ENCODE results near the gene RDH8.

RDH8 gene

DNA sequence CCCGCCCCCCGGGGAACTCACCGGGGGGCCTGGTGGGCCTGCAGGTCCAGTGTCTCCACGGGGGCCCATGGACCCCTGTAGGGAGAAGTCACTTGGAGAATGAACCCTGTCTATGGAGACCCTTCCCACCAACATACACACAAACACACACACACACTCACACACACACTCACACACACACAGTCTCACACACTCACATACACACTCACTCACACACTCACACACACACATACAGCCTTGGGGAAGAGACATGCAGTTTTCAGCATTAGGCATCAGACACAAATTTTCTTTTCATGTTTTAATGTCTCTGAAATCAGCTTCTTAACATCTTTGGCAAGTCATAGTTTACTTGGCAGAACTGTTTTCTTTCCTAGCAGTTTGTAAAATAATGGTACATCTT lies 46.0 kb upstream of the RDH8 start:
- no peak for ATAC-seq
- TF ChIP-seq TOX (CRISPR knock-in tag; IDR thresholded peaks at IDR 0.05; ENCODE audit: borderline replicate concordance) (no peak), ZNF70 (CRISPR knock-in tag; IDR thresholded peaks at IDR 0.05) (no peak)

DNA sequence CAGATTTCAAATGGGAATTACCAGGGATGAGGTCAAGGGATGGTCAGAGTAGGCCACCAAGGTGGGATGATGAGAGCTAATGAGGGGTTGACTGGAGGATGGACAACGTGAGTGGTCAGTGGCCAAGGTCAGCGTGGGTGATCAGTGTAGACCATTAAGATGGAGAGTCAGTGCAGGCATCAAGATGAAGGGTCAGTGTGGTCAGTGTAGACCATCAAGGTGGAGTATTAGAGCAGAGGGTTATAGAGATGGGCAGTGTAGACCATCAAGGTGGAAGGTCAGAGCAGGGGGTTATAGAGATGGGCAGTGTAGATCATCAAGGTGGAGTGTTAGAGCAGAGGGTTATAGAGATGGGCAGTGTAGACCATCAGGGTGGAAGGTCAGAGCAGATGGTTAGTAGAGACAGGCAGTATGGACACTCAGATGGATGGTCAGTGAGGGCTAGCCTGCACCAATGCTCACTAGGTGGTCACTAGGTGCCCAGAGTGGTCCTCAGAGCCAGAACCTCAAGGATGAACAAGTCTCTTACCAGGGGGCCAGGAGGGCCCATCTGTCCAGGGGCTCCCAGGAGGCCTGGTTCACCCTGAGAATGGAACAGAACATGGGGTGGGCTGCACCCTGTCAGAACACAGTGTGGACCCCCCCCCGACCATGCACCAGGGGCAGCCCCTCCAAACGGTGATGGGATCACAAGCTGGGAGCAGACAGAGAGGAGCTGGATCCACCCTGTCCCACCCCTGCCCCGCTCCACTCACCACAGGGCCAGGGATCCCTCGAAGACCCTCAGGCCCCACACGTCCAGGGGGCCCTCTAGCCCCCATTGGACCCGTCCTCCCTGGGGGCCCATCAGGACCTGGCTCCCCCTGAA lies 44.2 kb upstream of the RDH8 start:
- ATAC-seq, result no peak
- TF ChIP-seq, protein P1, sequence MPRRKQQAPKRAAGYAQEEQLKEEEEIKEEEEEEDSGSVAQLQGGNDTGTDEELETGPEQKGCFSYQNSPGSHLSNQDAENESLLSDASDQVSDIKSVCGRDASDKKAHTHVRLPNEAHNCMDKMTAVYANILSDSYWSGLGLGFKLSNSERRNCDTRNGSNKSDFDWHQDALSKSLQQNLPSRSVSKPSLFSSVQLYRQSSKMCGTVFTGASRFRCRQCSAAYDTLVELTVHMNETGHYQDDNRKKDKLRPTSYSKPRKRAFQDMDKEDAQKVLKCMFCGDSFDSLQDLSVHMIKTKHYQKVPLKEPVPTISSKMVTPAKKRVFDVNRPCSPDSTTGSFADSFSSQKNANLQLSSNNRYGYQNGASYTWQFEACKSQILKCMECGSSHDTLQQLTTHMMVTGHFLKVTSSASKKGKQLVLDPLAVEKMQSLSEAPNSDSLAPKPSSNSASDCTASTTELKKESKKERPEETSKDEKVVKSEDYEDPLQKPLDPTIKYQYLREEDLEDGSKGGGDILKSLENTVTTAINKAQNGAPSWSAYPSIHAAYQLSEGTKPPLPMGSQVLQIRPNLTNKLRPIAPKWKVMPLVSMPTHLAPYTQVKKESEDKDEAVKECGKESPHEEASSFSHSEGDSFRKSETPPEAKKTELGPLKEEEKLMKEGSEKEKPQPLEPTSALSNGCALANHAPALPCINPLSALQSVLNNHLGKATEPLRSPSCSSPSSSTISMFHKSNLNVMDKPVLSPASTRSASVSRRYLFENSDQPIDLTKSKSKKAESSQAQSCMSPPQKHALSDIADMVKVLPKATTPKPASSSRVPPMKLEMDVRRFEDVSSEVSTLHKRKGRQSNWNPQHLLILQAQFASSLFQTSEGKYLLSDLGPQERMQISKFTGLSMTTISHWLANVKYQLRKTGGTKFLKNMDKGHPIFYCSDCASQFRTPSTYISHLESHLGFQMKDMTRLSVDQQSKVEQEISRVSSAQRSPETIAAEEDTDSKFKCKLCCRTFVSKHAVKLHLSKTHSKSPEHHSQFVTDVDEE (CRISPR knock-in tag; IDR thresholded peaks at IDR 0.05), result no peak
- TF ChIP-seq, protein P2, sequence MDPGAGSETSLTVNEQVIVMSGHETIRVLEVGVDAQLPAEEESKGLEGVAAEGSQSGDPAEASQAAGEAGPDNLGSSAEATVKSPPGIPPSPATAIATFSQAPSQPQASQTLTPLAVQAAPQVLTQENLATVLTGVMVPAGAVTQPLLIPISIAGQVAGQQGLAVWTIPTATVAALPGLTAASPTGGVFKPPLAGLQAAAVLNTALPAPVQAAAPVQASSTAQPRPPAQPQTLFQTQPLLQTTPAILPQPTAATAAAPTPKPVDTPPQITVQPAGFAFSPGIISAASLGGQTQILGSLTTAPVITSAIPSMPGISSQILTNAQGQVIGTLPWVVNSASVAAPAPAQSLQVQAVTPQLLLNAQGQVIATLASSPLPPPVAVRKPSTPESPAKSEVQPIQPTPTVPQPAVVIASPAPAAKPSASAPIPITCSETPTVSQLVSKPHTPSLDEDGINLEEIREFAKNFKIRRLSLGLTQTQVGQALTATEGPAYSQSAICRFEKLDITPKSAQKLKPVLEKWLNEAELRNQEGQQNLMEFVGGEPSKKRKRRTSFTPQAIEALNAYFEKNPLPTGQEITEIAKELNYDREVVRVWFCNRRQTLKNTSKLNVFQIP (CRISPR knock-in tag; IDR thresholded peaks at IDR 0.05; ENCODE audit: borderline replicate concordance, low read depth), result no peak
- TF ChIP-seq ZNF8 (CRISPR knock-in tag; IDR thresholded peaks at IDR 0.05), result no peak

DNA sequence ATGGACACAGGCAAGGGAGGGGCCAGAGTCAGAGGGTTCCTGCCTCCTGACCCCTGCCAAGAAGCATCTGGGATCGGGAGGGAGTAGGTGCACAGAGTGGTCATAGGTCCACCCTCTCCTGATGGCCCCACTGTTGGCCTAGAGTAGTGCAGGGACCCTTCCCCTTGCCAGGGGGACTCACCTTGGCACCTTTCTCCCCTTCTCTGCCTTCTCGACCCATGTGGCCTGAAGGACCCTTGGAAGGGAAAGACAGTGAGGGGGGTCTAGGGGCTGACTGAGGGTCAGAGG lies 43.7 kb upstream of the RDH8 start:
- TF ChIP-seq ARNTL (CRISPR knock-in tag; IDR thresholded peaks at IDR 0.05; ENCODE audit: borderline replicate concordance, low read depth) (no peak), TOX (CRISPR knock-in tag; IDR thresholded peaks at IDR 0.05; ENCODE audit: borderline replicate concordance) (no peak), ZNF70 (CRISPR knock-in tag; IDR thresholded peaks at IDR 0.05) (no peak), RARB (CRISPR knock-in tag; IDR thresholded peaks at IDR 0.05) (no peak)
- no peak for ATAC-seq

DNA sequence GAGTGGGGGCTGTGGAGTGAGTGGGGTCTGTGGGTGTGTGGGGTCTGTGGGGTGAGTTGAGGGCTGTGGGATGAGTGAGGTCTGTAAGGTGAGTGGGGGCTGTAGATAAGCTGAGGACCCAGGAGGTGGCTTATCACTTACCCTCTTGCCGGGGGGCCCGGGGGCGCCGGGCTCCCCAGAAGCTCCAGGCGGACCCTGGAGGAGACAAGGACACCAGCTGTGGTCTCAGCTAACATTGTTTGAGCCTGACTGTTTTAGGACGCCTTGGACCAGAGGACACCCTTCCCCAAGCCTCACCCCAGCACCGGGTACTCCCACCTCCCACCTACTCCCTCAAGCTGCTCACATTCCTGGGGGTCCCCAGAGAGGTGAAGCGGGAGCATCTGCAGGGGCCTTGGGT lies 42.8 kb upstream of the RDH8 start:
- no peak for ATAC-seq
- no peak for TF ChIP-seq TCF4 (CRISPR knock-in tag; IDR thresholded peaks at IDR 0.05; ENCODE audit: borderline replicate concordance)
- TF ChIP-seq, protein P3, sequence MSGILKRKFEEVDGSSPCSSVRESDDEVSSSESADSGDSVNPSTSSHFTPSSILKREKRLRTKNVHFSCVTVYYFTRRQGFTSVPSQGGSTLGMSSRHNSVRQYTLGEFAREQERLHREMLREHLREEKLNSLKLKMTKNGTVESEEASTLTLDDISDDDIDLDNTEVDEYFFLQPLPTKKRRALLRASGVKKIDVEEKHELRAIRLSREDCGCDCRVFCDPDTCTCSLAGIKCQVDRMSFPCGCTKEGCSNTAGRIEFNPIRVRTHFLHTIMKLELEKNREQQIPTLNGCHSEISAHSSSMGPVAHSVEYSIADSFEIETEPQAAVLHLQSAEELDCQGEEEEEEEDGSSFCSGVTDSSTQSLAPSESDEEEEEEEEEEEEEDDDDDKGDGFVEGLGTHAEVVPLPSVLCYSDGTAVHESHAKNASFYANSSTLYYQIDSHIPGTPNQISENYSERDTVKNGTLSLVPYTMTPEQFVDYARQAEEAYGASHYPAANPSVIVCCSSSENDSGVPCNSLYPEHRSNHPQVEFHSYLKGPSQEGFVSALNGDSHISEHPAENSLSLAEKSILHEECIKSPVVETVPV (CRISPR knock-in tag; IDR thresholded peaks at IDR 0.05), result no peak
- TF ChIP-seq, protein P1 (CRISPR knock-in tag; IDR thresholded peaks at IDR 0.05), result no peak
- TF ChIP-seq PPARA (CRISPR knock-in tag; IDR thresholded peaks at IDR 0.05; ENCODE audit: borderline replicate concordance), result no peak
- TF ChIP-seq ISL1 (CRISPR knock-in tag; IDR thresholded peaks at IDR 0.05), result no peak
- TF ChIP-seq RARB (CRISPR knock-in tag; IDR thresholded peaks at IDR 0.05), result no peak
- TF ChIP-seq ESRRG (CRISPR knock-in tag; IDR thresholded peaks at IDR 0.05), result no peak
- TF ChIP-seq ZNF565 (CRISPR knock-in tag; conservative IDR thresholded peaks at IDR 0.05; ENCODE audit: low read depth), result no peak
- TF ChIP-seq SNAI2 (CRISPR knock-in tag; IDR thresholded peaks at IDR 0.05), result no peak
- no peak for TF ChIP-seq CSDC2 (CRISPR knock-in tag; IDR thresholded peaks at IDR 0.05)
- TF ChIP-seq, protein P2 (CRISPR knock-in tag; IDR thresholded peaks at IDR 0.05; ENCODE audit: borderline replicate concordance, low read depth), result no peak
- no peak for TF ChIP-seq ARNTL (CRISPR knock-in tag; IDR thresholded peaks at IDR 0.05; ENCODE audit: borderline replicate concordance, low read depth)
- no peak for TF ChIP-seq ZFP30 (CRISPR knock-in tag; IDR thresholded peaks at IDR 0.05)

All from SK-N-SH treated with all-trans-retinoic acid at 6 μM for 48 hours (cell line).